HepG2 (cell line): Measurements from ENCODE around the gene DNAJC13. TPM values are rescaled to one million over a fixed set of nuclear protein-coding genes. Genes with fewer than 3 reads are reported as not detected.
A peak's percentile ranks its signal among the peaks of the same experiment; 100 is the strongest.

Experiments used
- ATM ChIP-seq: fragments of 450-650 bp; IDR thresholded peaks from 2 replicates; pipeline ENCODE4 v1.7.1; 2017; ENCODE audit warnings: mild to moderate bottlenecking, borderline replicate concordance
- CENPBD1 ChIP-seq: sonication (generic); formaldehyde crosslinking; IDR thresholded peaks from 2 replicates; pipeline ENCODE4 v1.8.0; 2022; ENCODE audit warnings: missing genetic modification reagents, low read depth, mild to moderate bottlenecking, borderline replicate concordance
- FOXP4 ChIP-seq: sonication (generic); formaldehyde crosslinking; IDR thresholded peaks from 2 replicates; pipeline ENCODE4 v1.4.0; 2020; ENCODE audit warnings: missing genetic modification reagents
- HNRNPUL1 ChIP-seq: fragments of 200-400 bp; formaldehyde crosslinking; IDR thresholded peaks from 2 replicates; pipeline ENCODE4 v1.6.1; 2017; ENCODE audit warnings: low read depth, mild to moderate bottlenecking, low read length, moderate library complexity
- HOXA7 ChIP-seq: sonication (generic); formaldehyde crosslinking; IDR thresholded peaks from 2 replicates; pipeline ENCODE4 v1.8.1; 2022; ENCODE audit warnings: mild to moderate bottlenecking, missing genetic modification reagents, moderate library complexity
- JUNB ChIP-seq: sonication (generic); formaldehyde crosslinking; IDR thresholded peaks from 2 replicates; pipeline ENCODE4 v1.8.0; 2022; ENCODE audit warnings: missing genetic modification reagents, mild to moderate bottlenecking, borderline replicate concordance
- KLF12 ChIP-seq: sonication (generic); formaldehyde crosslinking; IDR thresholded peaks from 2 replicates; pipeline ENCODE4 v1.4.0; 2020; ENCODE audit warnings: missing genetic modification reagents, borderline replicate concordance
- MAX ChIP-seq: IDR thresholded peaks from 2 replicates; pipeline ENCODE4 v1.6.1; 2012; ENCODE audit warnings: inconsistent platforms
- MEIS1 ChIP-seq: sonication (generic); formaldehyde crosslinking; IDR thresholded peaks from 2 replicates; pipeline ENCODE4 v1.9.0; 2021; ENCODE audit warnings: mild to moderate bottlenecking, missing genetic modification reagents, moderate library complexity, borderline replicate concordance
- MNT ChIP-seq: fragments of 450-650 bp; IDR thresholded peaks from 2 replicates; pipeline ENCODE4 v1.6.1; 2016
- NFIC ChIP-seq: IDR thresholded peaks from 2 replicates; pipeline ENCODE4 v1.6.1; 2012; ENCODE audit warnings: mild to moderate bottlenecking, low read length, inconsistent platforms
- TEAD3 ChIP-seq: optimal IDR thresholded peaks from 2 replicates; pipeline ENCODE3; 2016; ENCODE audit warnings: borderline replicate concordance
- ZC3H4 ChIP-seq: sonication (generic); formaldehyde crosslinking; IDR thresholded peaks from 2 replicates; pipeline ENCODE4 v1.4.0; 2020; ENCODE audit warnings: missing genetic modification reagents, borderline replicate concordance
- ZEB1 ChIP-seq: IDR thresholded peaks from 2 replicates; pipeline ENCODE4 v1.6.1; 2012; ENCODE audit warnings: mild to moderate bottlenecking, low read depth, inconsistent platforms; ENCODE audit not compliant: insufficient replicate concordance
- ZIK1 ChIP-seq: sonication (generic); formaldehyde crosslinking; IDR thresholded peaks from 2 replicates; pipeline ENCODE4 v1.5.0; 2020; ENCODE audit warnings: mild to moderate bottlenecking, low read depth, missing genetic modification reagents, borderline replicate concordance
- ZNF143 ChIP-seq: sonication (generic); formaldehyde crosslinking; IDR thresholded peaks from 2 replicates; pipeline ENCODE4 v1.4.0; 2020; ENCODE audit warnings: missing genetic modification reagents
- ZNF343 ChIP-seq: sonication (generic); formaldehyde crosslinking; IDR thresholded peaks from 2 replicates; pipeline ENCODE4 v1.4.0; 2020; ENCODE audit warnings: mild to moderate bottlenecking, missing genetic modification reagents
- ZNF414 ChIP-seq: sonication (generic); formaldehyde crosslinking; IDR thresholded peaks from 2 replicates; pipeline ENCODE4 v1.5.0; 2020; ENCODE audit warnings: missing genetic modification reagents
- ZNF607 ChIP-seq: sonication (generic); formaldehyde crosslinking; IDR thresholded peaks from 2 replicates; pipeline ENCODE4 v1.5.1; 2020; ENCODE audit warnings: missing genetic modification reagents, mild to moderate bottlenecking, borderline replicate concordance
- ZNF615 ChIP-seq: sonication (generic); formaldehyde crosslinking; IDR thresholded peaks from 2 replicates; pipeline ENCODE4 v1.5.0; 2020; ENCODE audit warnings: mild to moderate bottlenecking, missing genetic modification reagents, borderline replicate concordance
- ZNF720 ChIP-seq: sonication (generic); formaldehyde crosslinking; IDR thresholded peaks from 2 replicates; pipeline ENCODE4 v1.4.0; 2020; ENCODE audit warnings: missing genetic modification reagents
- ZNF740 ChIP-seq: sonication (generic); formaldehyde crosslinking; IDR thresholded peaks from 2 replicates; pipeline ENCODE4 v1.4.0; 2020; ENCODE audit warnings: missing genetic modification reagents
- ZNF790 ChIP-seq: sonication (generic); formaldehyde crosslinking; IDR thresholded peaks from 2 replicates; pipeline ENCODE4 v1.8.0; 2022; ENCODE audit warnings: missing genetic modification reagents, mild to moderate bottlenecking, borderline replicate concordance
- ZSCAN21 ChIP-seq: sonication (generic); formaldehyde crosslinking; IDR thresholded peaks from 2 replicates; pipeline ENCODE4 v1.8.0; 2022; ENCODE audit warnings: mild to moderate bottlenecking, missing genetic modification reagents, moderate library complexity, borderline replicate concordance
- ZSCAN31 ChIP-seq: sonication (generic); formaldehyde crosslinking; IDR thresholded peaks from 2 replicates; pipeline ENCODE4 v1.5.0; 2020; ENCODE audit warnings: low read depth, mild to moderate bottlenecking, missing genetic modification reagents
- polyA plus RNA-seq, 8 experiments: library from polyadenylated mRNA; depleted of rRNA in 3 of 8; stranded (reverse) in 7 of 8; unstranded in 1 of 8; fragments of >200 nt; fragmentation: Illumina TruSeq in 4 of 8; extraction: Trizol in 4 of 8; gene quantifications; 2 replicates each; pipeline versions ENCODE4 v1.2.1 to v1.2.3, GENCODE V29; 2011 to 2016; ENCODE audit warnings: low read depth in 4 of 8, missing spikeins in 1 of 8, mixed read lengths in 1 of 8; ENCODE audit not compliant: insufficient read depth in 1 of 8
- total RNA-seq, 5 experiments: library from RNA; depleted of rRNA; stranded (reverse); fragments of >200 nt; fragmentation: Illumina TruSeq; extraction: Trizol; gene quantifications; 2 replicates each; pipeline ENCODE4 v1.2.3, GENCODE V29; 2016; ENCODE audit warnings: low read depth in 1 of 5

The DNAJC13 gene
- total and polyA plus RNA-seq, 2 of the 13 experiments (the other 11 are each of a cell fraction or from before 2014, with no cell fraction given): 9.1 to 26.2 TPM

- TF ChIP-seq HOXA7 (CRISPR knock-in tag) (no peak), ZIK1 (no peak), KLF12 (CRISPR knock-in tag) (peak; percentile 79), ZNF615 (CRISPR knock-in tag) (no peak), NFIC (no peak), ZNF343 (no peak), JUNB (no peak), ZEB1 (no peak), CENPBD1 (CRISPR knock-in tag) (no peak), HNRNPUL1 (no peak), ZC3H4 (CRISPR knock-in tag) (no peak), ATM (no peak), ZSCAN21 (CRISPR knock-in tag) (no peak), ZNF414 (CRISPR knock-in tag) (no peak), ZSCAN31 (CRISPR knock-in tag) (no peak), MEIS1 (CRISPR knock-in tag) (no peak), ZNF740 (no peak), ZNF607 (CRISPR knock-in tag) (peak; percentile 70; the same call in 1 of the 2 replicates), ZNF790 (CRISPR knock-in tag) (no peak), MNT (peak; percentile 49; the same call in 1 of the 2 replicates), FOXP4 (CRISPR knock-in tag) (no peak), TEAD3 (peak; percentile 33), ZNF143 (CRISPR knock-in tag) (no peak), ZNF720 (no peak), MAX (peak; percentile 27; the same call in 1 of the 2 replicates)
Measured at GRCh38 chr3:132416807-132417694, at the start of gene DNAJC13 (continued).
